MM.1S (cell line): ENCODE data around the gene CARS2.

ENCODE experiments used
- DNase-seq: peaks from one replicate; pipeline ENCODE4 v3.0.0-alpha.2; 2015
- H2AFZ ChIP-seq: fragments of 300-600 bp; sonication (generic); 2 replicates; pipeline ENCODE4 v1.6.0; 2016; ENCODE audit warnings: antibody characterized with exemption, low read length
- H3F3A ChIP-seq: fragments of 300-600 bp; sonication (generic); 2 replicates; pipeline ENCODE4 v1.6.1; 2016; ENCODE audit warnings: mild to moderate bottlenecking, antibody characterized with exemption, low read length, moderate library complexity, mixed read lengths; ENCODE audit not compliant: insufficient read depth
- H3K27ac ChIP-seq: fragments of 300-600 bp; sonication (generic); 2 replicates; pipeline ENCODE4 v1.5.1; 2016; ENCODE audit warnings: mild to moderate bottlenecking, low read length
- H3K27me3 ChIP-seq: fragments of 300-600 bp; sonication (generic); replicated peaks from 2 replicates; pipeline ENCODE4 v1.6.0; 2016; ENCODE audit warnings: low read length; ENCODE audit not compliant: insufficient read depth
- H3K36me3 ChIP-seq: fragments of 300-600 bp; sonication (generic); replicated peaks from 2 replicates; pipeline ENCODE4 v1.6.1; 2016; ENCODE audit warnings: mild to moderate bottlenecking, low read length, mixed read lengths; ENCODE audit not compliant: insufficient read depth
- H3K4me1 ChIP-seq: fragments of 300-600 bp; sonication (generic); 2 replicates; pipeline ENCODE4 v1.6.1; 2016; ENCODE audit warnings: low read length, mixed read lengths
- H3K4me2 ChIP-seq: fragments of 300-600 bp; sonication (generic); 2 replicates; pipeline ENCODE4 v1.6.0; 2016; ENCODE audit warnings: low read depth, low read length
- H3K4me3 ChIP-seq: fragments of 300-600 bp; sonication (generic); 2 replicates; pipeline ENCODE4 v1.5.1; 2016; ENCODE audit warnings: low read length, mixed read lengths
- H3K79me2 ChIP-seq: fragments of 300-600 bp; sonication (generic); 2 replicates; pipeline ENCODE4 v1.6.1; 2016; ENCODE audit warnings: mixed run types, low read length, mixed read lengths
- H3K9ac ChIP-seq: fragments of 300-600 bp; sonication (generic); 2 replicates; pipeline ENCODE4 v1.6.1; 2016; ENCODE audit warnings: low read length, mixed read lengths
- H3K9me2 ChIP-seq: fragments of 300-600 bp; sonication (generic); replicated peaks from 2 replicates; pipeline ENCODE4 v1.6.1; 2016; ENCODE audit warnings: mild to moderate bottlenecking, low read length, mixed read lengths; ENCODE audit not compliant: insufficient read depth
- H3K9me3 ChIP-seq: fragments of 300-600 bp; sonication (generic); replicated peaks from 2 replicates; pipeline ENCODE4 v1.6.1; 2016; ENCODE audit warnings: mild to moderate bottlenecking, low read length, mixed read lengths; ENCODE audit not compliant: insufficient read depth
- H4K20me1 ChIP-seq: fragments of 300-600 bp; sonication (generic); 2 replicates; pipeline ENCODE4 v1.6.1; 2016; ENCODE audit warnings: mild to moderate bottlenecking, low read length, moderate library complexity, mixed read lengths; ENCODE audit not compliant: insufficient read depth
- EZH2 ChIP-seq: fragments of 300-600 bp; sonication (generic); optimal IDR thresholded peaks from 2 replicates; pipeline ENCODE3; 2017; ENCODE audit warnings: low read depth, mild to moderate bottlenecking, antibody characterized with exemption, low read length, mixed read lengths
- EZH2phosphoT487 ChIP-seq: fragments of 300-600 bp; sonication (generic); IDR thresholded peaks from 2 replicates; pipeline ENCODE4 v1.6.1; 2018; ENCODE audit warnings: antibody characterized with exemption, low read length
- TF ChIP-seq, protein P1 (sequence below): fragments of 300-600 bp; sonication (generic); IDR thresholded peaks from 2 replicates; pipeline ENCODE4 v1.5.1; 2016; ENCODE audit warnings: antibody characterized with exemption, low read length, mixed read lengths

Gene CARS2

GRCh38 chr13:110652764-110653163 lies 53.2 kb downstream of the CARS2 start:
- Histone ChIP-seq H4K20me1 (no peaks in the 10 kb centered on the region), H3K4me2 (no peak overlapping the region), H3F3A (no peaks in the 10 kb centered on the region), H3K36me3 (0 out of 2 replicates have a peak, but pooled peaks cover 4% of the 10 kb centered on the region), H3K9me2 (no peaks in the 10 kb centered on the region), H3K27ac (no peak overlapping the region), H3K27me3 (no peaks in the 10 kb centered on the region), H3K9ac (no peak overlapping the region), H3K4me1 (peaks cover 1% of the 10 kb centered on the region; the same call in 1 of the 2 replicates), H3K79me2 (no peaks in the 10 kb centered on the region), H3K9me3 (no peaks in the 10 kb centered on the region), H2AFZ (no peak overlapping the region), H3K4me3 (no peak overlapping the region)
- DNase-seq, result no peak
- TF ChIP-seq EZH2phosphoT487 (no peak), EZH2 (no peak)
- TF ChIP-seq, protein P1, sequence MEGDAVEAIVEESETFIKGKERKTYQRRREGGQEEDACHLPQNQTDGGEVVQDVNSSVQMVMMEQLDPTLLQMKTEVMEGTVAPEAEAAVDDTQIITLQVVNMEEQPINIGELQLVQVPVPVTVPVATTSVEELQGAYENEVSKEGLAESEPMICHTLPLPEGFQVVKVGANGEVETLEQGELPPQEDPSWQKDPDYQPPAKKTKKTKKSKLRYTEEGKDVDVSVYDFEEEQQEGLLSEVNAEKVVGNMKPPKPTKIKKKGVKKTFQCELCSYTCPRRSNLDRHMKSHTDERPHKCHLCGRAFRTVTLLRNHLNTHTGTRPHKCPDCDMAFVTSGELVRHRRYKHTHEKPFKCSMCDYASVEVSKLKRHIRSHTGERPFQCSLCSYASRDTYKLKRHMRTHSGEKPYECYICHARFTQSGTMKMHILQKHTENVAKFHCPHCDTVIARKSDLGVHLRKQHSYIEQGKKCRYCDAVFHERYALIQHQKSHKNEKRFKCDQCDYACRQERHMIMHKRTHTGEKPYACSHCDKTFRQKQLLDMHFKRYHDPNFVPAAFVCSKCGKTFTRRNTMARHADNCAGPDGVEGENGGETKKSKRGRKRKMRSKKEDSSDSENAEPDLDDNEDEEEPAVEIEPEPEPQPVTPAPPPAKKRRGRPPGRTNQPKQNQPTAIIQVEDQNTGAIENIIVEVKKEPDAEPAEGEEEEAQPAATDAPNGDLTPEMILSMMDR, result no peak

- TF ChIP-seq EZH2 (no peak), EZH2phosphoT487 (no peak)
- TF ChIP-seq, protein P1, result no peak
- no peak overlapping the region for H2AFZ ChIP-seq
- H3K27ac ChIP-seq, result no peak overlapping the region
- no peaks in the 10 kb centered on the region for H3K79me2 ChIP-seq
- 0 out of 2 replicates have a peak, but pooled peaks cover 4% of the 10 kb centered on the region for H3K36me3 ChIP-seq
- no peaks in the 10 kb centered on the region for H3K4me1 ChIP-seq
- no peaks in the 10 kb centered on the region for H3K9me2 ChIP-seq
- no peaks in the 10 kb centered on the region for H3F3A ChIP-seq
- no peak overlapping the region for H3K4me2 ChIP-seq
- no peaks in the 10 kb centered on the region for H4K20me1 ChIP-seq
- H3K9ac ChIP-seq, result no peak overlapping the region
- DNase-seq, result no peak
- H3K4me3 ChIP-seq, result no peak overlapping the region
- H3K9me3 ChIP-seq, result no peaks in the 10 kb centered on the region
- H3K27me3 ChIP-seq, result no peaks in the 10 kb centered on the region
These were observed 53.6 kb downstream of the CARS2 start for GRCh38 chr13:110652231-110652730.

GRCh38 chr13:110651726-110652230 lies 54.1 kb downstream of the CARS2 start:
- 0 out of 2 replicates have a peak, but pooled peaks cover 4% of the 10 kb centered on the region for H3K36me3 ChIP-seq
- H3K9ac ChIP-seq, result no peak overlapping the region
- H4K20me1 ChIP-seq, result no peaks in the 10 kb centered on the region
- H3K9me2 ChIP-seq, result no peaks in the 10 kb centered on the region
- H3K4me2 ChIP-seq, result no peak overlapping the region
- TF ChIP-seq, protein P1, result no peak
- TF ChIP-seq EZH2phosphoT487 (no peak), EZH2 (no peak)
- no peak overlapping the region for H3K27ac ChIP-seq
- H3K4me3 ChIP-seq, result no peak overlapping the region
- no peaks in the 10 kb centered on the region for H3K4me1 ChIP-seq
- H3K9me3 ChIP-seq, result no peaks in the 10 kb centered on the region
- H2AFZ ChIP-seq, result no peak overlapping the region
- no peaks in the 10 kb centered on the region for H3K27me3 ChIP-seq
- H3F3A ChIP-seq, result no peaks in the 10 kb centered on the region
- no peaks in the 10 kb centered on the region for H3K79me2 ChIP-seq
- no peak for DNase-seq
